ENCODE measurements around the gene PON3.

GRCh38 chr7:95322396-95322795 is 73.8 kb downstream of the PON3 start:
- TF ChIP-seq EP300 (IDR thresholded peaks at IDR 0.05) (no peak), POLR2A (IDR thresholded peaks at IDR 0.05) (no peak), POLR2AphosphoS5 (IDR thresholded peaks at IDR 0.05) (no peak)
- TF ChIP-seq, protein P1, sequence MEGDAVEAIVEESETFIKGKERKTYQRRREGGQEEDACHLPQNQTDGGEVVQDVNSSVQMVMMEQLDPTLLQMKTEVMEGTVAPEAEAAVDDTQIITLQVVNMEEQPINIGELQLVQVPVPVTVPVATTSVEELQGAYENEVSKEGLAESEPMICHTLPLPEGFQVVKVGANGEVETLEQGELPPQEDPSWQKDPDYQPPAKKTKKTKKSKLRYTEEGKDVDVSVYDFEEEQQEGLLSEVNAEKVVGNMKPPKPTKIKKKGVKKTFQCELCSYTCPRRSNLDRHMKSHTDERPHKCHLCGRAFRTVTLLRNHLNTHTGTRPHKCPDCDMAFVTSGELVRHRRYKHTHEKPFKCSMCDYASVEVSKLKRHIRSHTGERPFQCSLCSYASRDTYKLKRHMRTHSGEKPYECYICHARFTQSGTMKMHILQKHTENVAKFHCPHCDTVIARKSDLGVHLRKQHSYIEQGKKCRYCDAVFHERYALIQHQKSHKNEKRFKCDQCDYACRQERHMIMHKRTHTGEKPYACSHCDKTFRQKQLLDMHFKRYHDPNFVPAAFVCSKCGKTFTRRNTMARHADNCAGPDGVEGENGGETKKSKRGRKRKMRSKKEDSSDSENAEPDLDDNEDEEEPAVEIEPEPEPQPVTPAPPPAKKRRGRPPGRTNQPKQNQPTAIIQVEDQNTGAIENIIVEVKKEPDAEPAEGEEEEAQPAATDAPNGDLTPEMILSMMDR (IDR thresholded peaks at IDR 0.05) = no peak

Data from gastroesophageal sphincter (tissue), 3 donors.